Panc1 (cell line): ENCODE results near the gene U2SURP.

Experiments
- POLR2AphosphoS5 ChIP-seq: IDR thresholded peaks from 2 replicates; pipeline ENCODE4 v1.6.1; 2012; ENCODE audit warnings: mild to moderate bottlenecking, low read depth, low read length, moderate library complexity
- TF ChIP-seq, protein P1 (sequence below): fragments of 450-650 bp; IDR thresholded peaks from 2 replicates; pipeline ENCODE4 v1.5.1; 2017; ENCODE audit warnings: mild to moderate bottlenecking

- TF ChIP-seq, protein P1, sequence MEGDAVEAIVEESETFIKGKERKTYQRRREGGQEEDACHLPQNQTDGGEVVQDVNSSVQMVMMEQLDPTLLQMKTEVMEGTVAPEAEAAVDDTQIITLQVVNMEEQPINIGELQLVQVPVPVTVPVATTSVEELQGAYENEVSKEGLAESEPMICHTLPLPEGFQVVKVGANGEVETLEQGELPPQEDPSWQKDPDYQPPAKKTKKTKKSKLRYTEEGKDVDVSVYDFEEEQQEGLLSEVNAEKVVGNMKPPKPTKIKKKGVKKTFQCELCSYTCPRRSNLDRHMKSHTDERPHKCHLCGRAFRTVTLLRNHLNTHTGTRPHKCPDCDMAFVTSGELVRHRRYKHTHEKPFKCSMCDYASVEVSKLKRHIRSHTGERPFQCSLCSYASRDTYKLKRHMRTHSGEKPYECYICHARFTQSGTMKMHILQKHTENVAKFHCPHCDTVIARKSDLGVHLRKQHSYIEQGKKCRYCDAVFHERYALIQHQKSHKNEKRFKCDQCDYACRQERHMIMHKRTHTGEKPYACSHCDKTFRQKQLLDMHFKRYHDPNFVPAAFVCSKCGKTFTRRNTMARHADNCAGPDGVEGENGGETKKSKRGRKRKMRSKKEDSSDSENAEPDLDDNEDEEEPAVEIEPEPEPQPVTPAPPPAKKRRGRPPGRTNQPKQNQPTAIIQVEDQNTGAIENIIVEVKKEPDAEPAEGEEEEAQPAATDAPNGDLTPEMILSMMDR, result no peak
- peak; percentile 96 for TF ChIP-seq POLR2AphosphoS5
Observed at GRCh38 chr3:143001369-143002082, at the start of gene U2SURP.
